ENCODE measurements around the gene STK39. TPM values are rescaled to one million over a fixed set of nuclear protein-coding genes. Genes with fewer than 3 reads are reported as not detected.

The STK39 gene
- polyA plus RNA-seq, 1 donor (not counting 4 experiments of a cell fraction or from before 2014, with no cell fraction given), result 20.7 TPM

DNA sequence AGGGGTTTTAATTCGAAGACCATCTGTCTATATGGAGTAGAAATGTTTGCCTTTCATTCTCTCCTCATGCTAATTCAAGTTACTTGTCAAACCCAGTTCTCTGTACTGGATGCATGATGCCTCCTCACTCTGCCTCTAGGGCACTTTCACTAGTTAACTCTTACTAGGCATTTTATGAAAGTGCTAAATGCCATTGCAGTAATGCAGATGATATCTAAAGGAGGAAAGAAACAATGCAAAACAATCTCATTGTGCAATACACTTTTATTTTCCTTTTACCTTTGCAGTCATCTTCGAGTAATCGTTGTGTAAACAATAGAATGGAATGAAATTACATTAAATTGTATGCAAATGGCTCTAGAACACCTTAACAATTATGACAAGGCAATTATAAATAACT is 293.6 kb downstream of the STK39 start:
- dilution Hi-C loops (cut with MboI; ENCODE audit: extremely low pct_ligation_motif_present, low sequenced_read_pairs), result no loop called here
- TF ChIP-seq, protein P1, sequence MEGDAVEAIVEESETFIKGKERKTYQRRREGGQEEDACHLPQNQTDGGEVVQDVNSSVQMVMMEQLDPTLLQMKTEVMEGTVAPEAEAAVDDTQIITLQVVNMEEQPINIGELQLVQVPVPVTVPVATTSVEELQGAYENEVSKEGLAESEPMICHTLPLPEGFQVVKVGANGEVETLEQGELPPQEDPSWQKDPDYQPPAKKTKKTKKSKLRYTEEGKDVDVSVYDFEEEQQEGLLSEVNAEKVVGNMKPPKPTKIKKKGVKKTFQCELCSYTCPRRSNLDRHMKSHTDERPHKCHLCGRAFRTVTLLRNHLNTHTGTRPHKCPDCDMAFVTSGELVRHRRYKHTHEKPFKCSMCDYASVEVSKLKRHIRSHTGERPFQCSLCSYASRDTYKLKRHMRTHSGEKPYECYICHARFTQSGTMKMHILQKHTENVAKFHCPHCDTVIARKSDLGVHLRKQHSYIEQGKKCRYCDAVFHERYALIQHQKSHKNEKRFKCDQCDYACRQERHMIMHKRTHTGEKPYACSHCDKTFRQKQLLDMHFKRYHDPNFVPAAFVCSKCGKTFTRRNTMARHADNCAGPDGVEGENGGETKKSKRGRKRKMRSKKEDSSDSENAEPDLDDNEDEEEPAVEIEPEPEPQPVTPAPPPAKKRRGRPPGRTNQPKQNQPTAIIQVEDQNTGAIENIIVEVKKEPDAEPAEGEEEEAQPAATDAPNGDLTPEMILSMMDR (optimal IDR thresholded peaks at IDR 0.05 in 1 of 3, IDR thresholded peaks at IDR 0.05 in 1 of 3, conservative IDR thresholded peaks at IDR 0.05 in 1 of 3; ENCODE audit: extremely low read depth in 1 of 3, insufficient read depth in 2 of 3, low read length in 3 of 3), result no peak
- no peak for TF ChIP-seq EZH2 (IDR thresholded peaks at IDR 0.05; ENCODE audit: low read length)
- FAIRE-seq, result no peak

DNA sequence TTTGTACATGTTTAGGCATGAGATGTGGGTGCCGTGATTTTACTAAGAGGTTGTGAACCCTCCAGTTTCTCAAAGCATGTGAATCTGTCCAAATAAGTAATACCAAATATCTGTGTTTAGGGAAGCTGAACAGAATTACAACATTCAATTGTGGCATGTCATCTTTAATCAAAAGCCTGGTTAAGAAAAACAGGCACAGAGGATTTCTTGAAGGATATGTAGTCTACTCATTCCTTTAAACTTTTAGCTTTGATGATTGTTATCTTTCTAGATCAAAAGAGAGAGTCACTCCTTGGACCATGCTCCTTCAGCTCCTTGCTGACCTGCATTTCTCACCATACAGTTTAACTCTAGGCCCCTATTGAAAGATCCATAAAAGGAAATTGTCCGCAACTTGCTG is 296.8 kb downstream of the STK39 start:
- Histone ChIP-seq H3K4me1 (ENCODE audit: control insufficient read depth, extremely low read depth, insufficient read depth, low read length) (no peaks in the 10 kb centered on the region), H3K9me3 (ENCODE audit: control insufficient read depth, low read depth, low read length) (no peaks in the 10 kb centered on the region), H3K4me3 (ENCODE audit: control insufficient read depth in 2 of 3, extremely low read depth in 1 of 3, insufficient read depth in 2 of 3, low read depth in 1 of 3, low read length in 3 of 3) (no peak overlapping the region), H3K4me2 (ENCODE audit: control insufficient read depth, extremely low read depth, insufficient read depth, low read depth, low read length) (no peak overlapping the region), H3K9ac (ENCODE audit: control insufficient read depth, extremely low read depth, insufficient read depth, low read length) (no peak overlapping the region), H3K79me2 (ENCODE audit: control insufficient read depth, insufficient read depth, low read length) (no peaks in the 10 kb centered on the region), H2AFZ (ENCODE audit: control insufficient read depth, low read length) (no peak overlapping the region), H3K9me1 (ENCODE audit: control insufficient read depth, extremely low read depth, insufficient read depth, low read length) (no peaks in the 10 kb centered on the region), H3K27ac (ENCODE audit: control insufficient read depth, insufficient read depth, low read length) (no peak overlapping the region), H3K36me3 (ENCODE audit: control insufficient read depth in 2 of 2, extremely low read depth in 1 of 2, insufficient read depth in 2 of 2, low read length in 2 of 2) (no peaks in the 10 kb centered on the region), H4K20me1 (ENCODE audit: control insufficient read depth, extremely low read depth, insufficient read depth, low read length) (no peaks in the 10 kb centered on the region), H3K27me3 (ENCODE audit: control insufficient read depth, extremely low read depth, insufficient read depth, low read length) (no peaks in the 10 kb centered on the region)
- dilution Hi-C loops (cut with MboI; ENCODE audit: extremely low pct_ligation_motif_present, low sequenced_read_pairs), result no loop called here
- TF ChIP-seq, protein P1 (optimal IDR thresholded peaks at IDR 0.05 in 1 of 3, IDR thresholded peaks at IDR 0.05 in 1 of 3, conservative IDR thresholded peaks at IDR 0.05 in 1 of 3; ENCODE audit: extremely low read depth in 1 of 3, insufficient read depth in 2 of 3, low read length in 3 of 3), result no peak
- TF ChIP-seq EZH2 (IDR thresholded peaks at IDR 0.05; ENCODE audit: low read length), result no peak
- no peak for FAIRE-seq
- DNase-seq (ENCODE audit: low read depth, low spot score), result no peak

More for the DNA sequence above, 293.6 kb downstream of the STK39 start:
- no peaks in the 10 kb centered on the region for H3K27me3 ChIP-seq (ENCODE audit: control insufficient read depth, extremely low read depth, insufficient read depth, low read length)
- no peak overlapping the region for H3K27ac ChIP-seq (ENCODE audit: control insufficient read depth, insufficient read depth, low read length)
- no peak overlapping the region for H3K4me2 ChIP-seq (ENCODE audit: control insufficient read depth, extremely low read depth, insufficient read depth, low read depth, low read length)
- DNase-seq (ENCODE audit: low read depth, low spot score), result no peak
- H3K79me2 ChIP-seq (ENCODE audit: control insufficient read depth, insufficient read depth, low read length), result no peaks in the 10 kb centered on the region
- no peak overlapping the region for H2AFZ ChIP-seq (ENCODE audit: control insufficient read depth, low read length)
- no peaks in the 10 kb centered on the region for H3K36me3 ChIP-seq (ENCODE audit: control insufficient read depth in 2 of 2, extremely low read depth in 1 of 2, insufficient read depth in 2 of 2, low read length in 2 of 2)
- no peaks in the 10 kb centered on the region for H3K9me1 ChIP-seq (ENCODE audit: control insufficient read depth, extremely low read depth, insufficient read depth, low read length)
- H4K20me1 ChIP-seq (ENCODE audit: control insufficient read depth, extremely low read depth, insufficient read depth, low read length), result no peaks in the 10 kb centered on the region
- H3K4me3 ChIP-seq (ENCODE audit: control insufficient read depth in 2 of 3, extremely low read depth in 1 of 3, insufficient read depth in 2 of 3, low read depth in 1 of 3, low read length in 3 of 3), result no peak overlapping the region
- no peaks in the 10 kb centered on the region for H3K9me3 ChIP-seq (ENCODE audit: control insufficient read depth, low read depth, low read length)
- H3K9ac ChIP-seq (ENCODE audit: control insufficient read depth, extremely low read depth, insufficient read depth, low read length), result no peak overlapping the region
- no peaks in the 10 kb centered on the region for H3K4me1 ChIP-seq (ENCODE audit: control insufficient read depth, extremely low read depth, insufficient read depth, low read length)
